Stimulated activated CD8-positive, alpha-beta memory T cell treated with anti-CD3 and anti-CD28 coated beads, Interleukin-15, amount 100 ng/mL, for 4 hours (primary cell): ENCODE results near the gene PIP5K1B.

Source experiments
- DNase-seq, 2 donors: peaks; one replicate each; pipeline ENCODE4 v3.0.0-alpha.2; 2020; ENCODE audit warnings: low read depth in 2 of 2

PIP5K1B gene

GRCh38 chr9:68951879-68952659, 247.0 kb downstream of the PIP5K1B start:
- DNase-seq, result no peak

GRCh38 chr9:68953771-68954170, 248.7 kb downstream of the PIP5K1B start:
- DNase-seq, result no peak

GRCh38 chr9:68955330-68955729, 250.3 kb downstream of the PIP5K1B start:
- DNase-seq, result no peak

GRCh38 chr9:68957479-68957878, 252.4 kb downstream of the PIP5K1B start:
- no peak for DNase-seq

- no peak for DNase-seq
Measured at GRCh38 chr9:68961587-68961986, 256.5 kb downstream of the PIP5K1B start.

GRCh38 chr9:68963416-68963815, 258.4 kb downstream of the PIP5K1B start:
- no peak for DNase-seq

GRCh38 chr9:68964102-68964541, 259.1 kb downstream of the PIP5K1B start:
- DNase-seq, result no peak

GRCh38 chr9:68964765-68965164, 259.7 kb downstream of the PIP5K1B start:
- no peak for DNase-seq

GRCh38 chr9:68966496-68966944, 261.5 kb downstream of the PIP5K1B start:
- no peak for DNase-seq

- no peak for DNase-seq
Measured at GRCh38 chr9:68967800-68968199, 262.8 kb downstream of the PIP5K1B start.

- no peak for DNase-seq
Measured at GRCh38 chr9:68969538-68969937, 264.5 kb downstream of the PIP5K1B start.

GRCh38 chr9:68970151-68970550, 265.1 kb downstream of the PIP5K1B start:
- no peak for DNase-seq

- no peak for DNase-seq
Measured at GRCh38 chr9:68973619-68974018, 268.6 kb downstream of the PIP5K1B start.

GRCh38 chr9:68974431-68974830, 269.4 kb downstream of the PIP5K1B start:
- no peak for DNase-seq

- DNase-seq, result no peak
Measured at GRCh38 chr9:68974901-68975300, 269.9 kb downstream of the PIP5K1B start.

GRCh38 chr9:68975365-68976043, 270.5 kb downstream of the PIP5K1B start:
- DNase-seq, result no peak

- DNase-seq, result no peak
Measured at GRCh38 chr9:68978066-68978465, 273.0 kb downstream of the PIP5K1B start.

GRCh38 chr9:68978501-68978900, 273.5 kb downstream of the PIP5K1B start:
- DNase-seq, result no peak

- DNase-seq, result no peak
Measured at GRCh38 chr9:68979538-68980314, 274.7 kb downstream of the PIP5K1B start.

- no peak for DNase-seq
Measured at GRCh38 chr9:68980341-68980914, 275.4 kb downstream of the PIP5K1B start.

GRCh38 chr9:68981789-68982188, 276.7 kb downstream of the PIP5K1B start:
- DNase-seq, result no peak

- DNase-seq, result no peak
Measured at GRCh38 chr9:68983008-68983411, 278.0 kb downstream of the PIP5K1B start.
